Adrenal gland (tissue), 12 donors: Measurements from ENCODE around the gene ROS1. TPM values are rescaled to one million over a fixed set of nuclear protein-coding genes. Genes with fewer than 3 reads are reported as not detected.
"Not testable (repeated sequence)": the region's sequence is repeated elsewhere in the genome, so short reads cannot be mapped to it uniquely, and the experiment has no call there.

Experiments used
- DNase-seq, 7 donors: peaks; one replicate each; pipeline ENCODE4 v3.0.0-alpha.2; 2019 to 2020
- H3K27ac ChIP-seq, 5 donors: fragments of 200-600 bp; sonication (generic) in 4 of 5; 1 replicate in 3 of 5; 2 replicates in 2 of 5; pipeline versions ENCODE4 v1.5.1 to v1.8.0; 2016 to 2020; ENCODE audit warnings: mild to moderate bottlenecking in 1 of 5
- H3K27me3 ChIP-seq: fragments of 200-600 bp; 2 replicates; pipeline ENCODE4 v1.8.0; 2021
- H3K36me3 ChIP-seq, 2 donors: fragments of 200-600 bp; replicated peaks in 1 of 2; 1 replicate in 1 of 2; 2 replicates in 1 of 2; pipeline versions ENCODE4 v1.5.1 to v1.8.0; 2018 to 2022
- H3K4me1 ChIP-seq, 2 donors: fragments of 200-600 bp; replicated peaks in 1 of 2; 1 replicate in 1 of 2; 2 replicates in 1 of 2; pipeline versions ENCODE4 v1.5.1 to v1.8.0; 2018 to 2021
- H3K4me3 ChIP-seq, 4 donors: fragments of 200-600 bp; sonication (generic) in 3 of 4; one replicate each; pipeline ENCODE4 v1.5.1; 2016 to 2018
- H3K9me3 ChIP-seq, 3 donors: fragments of 200-600 bp; sonication (generic) in 1 of 3; replicated peaks in 1 of 3; 1 replicate in 2 of 3; 2 replicates in 1 of 3; pipeline versions ENCODE4 v1.5.1 to v1.8.0; 2016 to 2021
- CTCF ChIP-seq, 6 experiments: fragments of 450-650 bp in 4 of 6; fragments of 200-600 bp in 2 of 6; sonication (generic) in 1 of 6; IDR thresholded peaks; 1 replicate in 5 of 6; 2 replicates in 1 of 6; pipeline versions ENCODE4 v1.5.1 to v1.8.0; 2016 to 2021; ENCODE audit warnings: antibody characterized with exemption in 6 of 6, mild to moderate bottlenecking in 2 of 6, moderate library complexity in 1 of 6
- POLR2A ChIP-seq, 2 donors: fragments of 450-650 bp; IDR thresholded peaks; one replicate each; pipeline ENCODE4 v1.6.1; 2017; ENCODE audit warnings: antibody characterized with exemption in 2 of 2, mild to moderate bottlenecking in 2 of 2, moderate library complexity in 1 of 2
- WGBS, 4 donors: extraction: QIAGEN DNeasy Blood & Tissue Kit in 2 of 4; methylation state at CpG; one replicate each; pipeline versions ENCODE4 v1.1.5 to v1.1.7; 2013 to 2017; 5-methylcytosine and 5-hydroxymethylcytosine counted together
- intact Hi-C, 2 donors: fragments of 100-400 bp; cut with DNase I; formaldehyde crosslinking; loops; one replicate each; pipeline versions ENCODE4 v1.14.1 to v1.15.0; 2022 to 2023
- polyA plus RNA-seq, 3 donors: library from polyadenylated mRNA; stranded (reverse); fragments of 200-250 nt in 2 of 3; fragments of 350-450 nt in 1 of 3; fragmentation: Illumina TruSeq in 1 of 3; extraction: RNeasy Lipid Tissue Mini Kit (QIAGEN cat#74804) in 1 of 3; gene quantifications; one replicate each; pipeline ENCODE4 v1.2.3, GENCODE V29; 2013 to 2014
- total RNA-seq, 9 donors: library from RNA; depleted of rRNA in 4 of 9; stranded (reverse); fragments of >200 nt in 4 of 9; fragments of 120-200 nt in 1 of 9; fragmentation: NEBNext Ultra II Directional in 1 of 9; extraction: Animal tissue kit (Norgen Biotek cat#: 25700) in 1 of 9; gene quantifications; one replicate each; pipeline versions ENCODE4 v1.1.0 to v1.2.4, GENCODE V29; 2013 to 2023
- donor health status: healthy with polysubstance abuse.
- donor health status: Bipolar disorder and iron deficiency.
- donor health status: DM: yes; HTN: yes; CAD: no.
- donor health status: DM: no; HTN: no; CAD: no.
- donor health status: DM: no; HTN: no; CAD: no.
- donor health status: DM: yes; HTN: yes; CAD: no.

The ROS1 gene
- total and polyA plus RNA-seq, 12 donors: under 0.01 to 0.11 (median 0.08) TPM; not detected in 9

- Histone ChIP-seq H3K4me1 (no peaks in the 10 kb centered on the region), H3K27ac (no peak overlapping the region), H3K9me3 (no peaks in the 10 kb centered on the region), H3K36me3 (no peaks in the 10 kb centered on the region), H3K27me3 (no peaks in the 10 kb centered on the region), H3K4me3 (no peak overlapping the region)
- intact Hi-C loops: no loop called here
- no peak for DNase-seq
- 84 to 88% (median 86%) methylated on average over 2 of the region's 2 CpGs for WGBS, 4 donors
- TF ChIP-seq POLR2A (IDR thresholded peaks at IDR 0.05): no peak
- no peak for TF ChIP-seq CTCF (IDR thresholded peaks at IDR 0.05)
Observed at GRCh38 chr6:117380298-117380697, 45.4 kb downstream of the ROS1 start.

GRCh38 chr6:117375446-117375845 lies 50.3 kb downstream of the ROS1 start:
- TF ChIP-seq POLR2A (IDR thresholded peaks at IDR 0.05) (no peak), CTCF (IDR thresholded peaks at IDR 0.05) (no peak)
- intact Hi-C loops: no loop called here
- Histone ChIP-seq H3K27me3 (no peaks in the 10 kb centered on the region), H3K27ac (no peak overlapping the region), H3K4me1 (no peaks in the 10 kb centered on the region), H3K4me3 (no peak overlapping the region), H3K9me3 (no peaks in the 10 kb centered on the region), H3K36me3 (no peaks in the 10 kb centered on the region)
- no peak for DNase-seq

GRCh38 chr6:117373211-117373813 lies 52.4 kb downstream of the ROS1 start:
- H3K4me1 ChIP-seq: no peaks in the 10 kb centered on the region
- H3K27me3 ChIP-seq: no peaks in the 10 kb centered on the region
- no peaks in the 10 kb centered on the region for H3K36me3 ChIP-seq
- H3K27ac ChIP-seq: no peak overlapping the region
- intact Hi-C loops: no loop called here
- no peaks in the 10 kb centered on the region for H3K9me3 ChIP-seq
- H3K4me3 ChIP-seq: no peak overlapping the region
- DNase-seq: no peak
- WGBS, 4 donors: 94 to 96% (median 94%) methylated on average over 23 to 33 of the region's 33 CpGs
- no peak for TF ChIP-seq CTCF (IDR thresholded peaks at IDR 0.05)

- H3K4me1 ChIP-seq, H3K9me3 ChIP-seq, DNase-seq, H3K27me3 ChIP-seq, H3K36me3 ChIP-seq, intact Hi-C loops, H3K4me3 ChIP-seq, H3K27ac ChIP-seq: not testable (repeated sequence)
- WGBS, 4 donors: 71 to 81% (median 75%) methylated on average over 6 to 8 of the region's 8 CpGs
Observed at GRCh38 chr6:117372289-117372688, 53.5 kb downstream of the ROS1 start.

GRCh38 chr6:117371492-117371891 lies 54.2 kb downstream of the ROS1 start:
- H3K9me3 ChIP-seq: no peaks in the 10 kb centered on the region
- intact Hi-C loops: no loop called here
- H3K27me3 ChIP-seq: no peaks in the 10 kb centered on the region
- no peak overlapping the region for H3K4me3 ChIP-seq
- DNase-seq: no peak
- H3K27ac ChIP-seq: no peak overlapping the region
- no peaks in the 10 kb centered on the region for H3K4me1 ChIP-seq
- H3K36me3 ChIP-seq: no peaks in the 10 kb centered on the region
- 81 to 89% (median 82%) methylated on average over 2 to 4 of the region's 4 CpGs for WGBS, 4 donors
- TF ChIP-seq CTCF (IDR thresholded peaks at IDR 0.05) (no peak), POLR2A (IDR thresholded peaks at IDR 0.05) (no peak)
